Nucleus accumbens (tissue), 56 donors: ENCODE data around the gene ONECUT3.
"Not testable (repeated sequence)": the region's sequence is repeated elsewhere in the genome, so short reads cannot be mapped to it uniquely, and the experiment has no call there.

Experiments
- DNase-seq, 56 donors: peaks; one replicate each; lab custom pipeline; 2025; lab: John Stamatoyannopoulos, UW

Gene ONECUT3

GRCh38 chr19:1754636-1755466 is 1.5 kb downstream of the ONECUT3 start:
- no peak for DNase-seq

GRCh38 chr19:1755467-1756171 is 2.3 kb downstream of the ONECUT3 start:
- no peak for DNase-seq

- DNase-seq = no peak
Observed at GRCh38 chr19:1756264-1756663, 3.0 kb downstream of the ONECUT3 start.

- DNase-seq = no peak
Observed at GRCh38 chr19:1756705-1757465, 3.6 kb downstream of the ONECUT3 start.

GRCh38 chr19:1757468-1758230 is 4.3 kb downstream of the ONECUT3 start:
- DNase-seq = no peak

GRCh38 chr19:1758231-1758577 is 4.9 kb downstream of the ONECUT3 start:
- DNase-seq = no peak

- DNase-seq = no peak
Observed at GRCh38 chr19:1758959-1759903, 5.9 kb downstream of the ONECUT3 start.

GRCh38 chr19:1760020-1760419 is 6.7 kb downstream of the ONECUT3 start:
- DNase-seq = no peak

- DNase-seq = not testable (repeated sequence)
Observed at GRCh38 chr19:1760786-1761527, 7.7 kb downstream of the ONECUT3 start.

GRCh38 chr19:1761528-1762242 is 8.4 kb downstream of the ONECUT3 start:
- no peak for DNase-seq

GRCh38 chr19:1762243-1763117 is 9.2 kb downstream of the ONECUT3 start:
- DNase-seq = no peak

- DNase-seq = no peak
Observed at GRCh38 chr19:1763648-1764639, 10.6 kb downstream of the ONECUT3 start.

- DNase-seq = no peak
Observed at GRCh38 chr19:1764729-1765128, 11.4 kb downstream of the ONECUT3 start.

- DNase-seq = no peak
Observed at GRCh38 chr19:1765232-1765903, 12.1 kb downstream of the ONECUT3 start.
